Right ventricle myocardium inferior (tissue), 1 donor: Measurements from ENCODE around the gene GNB1L. TPM values are rescaled to one million over a fixed set of nuclear protein-coding genes. Genes with fewer than 3 reads are reported as not detected.
"Not testable (repeated sequence)": the region's sequence is repeated elsewhere in the genome, so short reads cannot be mapped to it uniquely, and the experiment has no call there.

Source experiments
- ATAC-seq: fragments of 200-7000 bp; cut with Tn5 transposase; one replicate; pipeline ENCODE4 v1.9.1; 2020; ENCODE audit warnings: mild to moderate bottlenecking, moderate library complexity
- DNase-seq: peaks from one replicate; pipeline ENCODE4 v3.0.0; 2021; ENCODE audit errors: missing footprints
- intact Hi-C: fragments of 100-400 bp; cut with DNase I; formaldehyde crosslinking; loops from one replicate; pipeline ENCODE4 v1.11.0; 2022
- total RNA-seq: library from RNA; stranded (reverse); fragmentation: NEBNext Ultra II Directional; extraction: Animal tissue kit (Norgen Biotek cat#: 25700); gene quantifications from one replicate; pipeline ENCODE4 v1.2.1, GENCODE V29; 2021
- donor health status: DM: no; HTN: yes; CAD: no; lungs with severe emphysema.

GNB1L gene
- total RNA-seq, 1 donor from 2014 or later = 1.9 TPM

DNA sequence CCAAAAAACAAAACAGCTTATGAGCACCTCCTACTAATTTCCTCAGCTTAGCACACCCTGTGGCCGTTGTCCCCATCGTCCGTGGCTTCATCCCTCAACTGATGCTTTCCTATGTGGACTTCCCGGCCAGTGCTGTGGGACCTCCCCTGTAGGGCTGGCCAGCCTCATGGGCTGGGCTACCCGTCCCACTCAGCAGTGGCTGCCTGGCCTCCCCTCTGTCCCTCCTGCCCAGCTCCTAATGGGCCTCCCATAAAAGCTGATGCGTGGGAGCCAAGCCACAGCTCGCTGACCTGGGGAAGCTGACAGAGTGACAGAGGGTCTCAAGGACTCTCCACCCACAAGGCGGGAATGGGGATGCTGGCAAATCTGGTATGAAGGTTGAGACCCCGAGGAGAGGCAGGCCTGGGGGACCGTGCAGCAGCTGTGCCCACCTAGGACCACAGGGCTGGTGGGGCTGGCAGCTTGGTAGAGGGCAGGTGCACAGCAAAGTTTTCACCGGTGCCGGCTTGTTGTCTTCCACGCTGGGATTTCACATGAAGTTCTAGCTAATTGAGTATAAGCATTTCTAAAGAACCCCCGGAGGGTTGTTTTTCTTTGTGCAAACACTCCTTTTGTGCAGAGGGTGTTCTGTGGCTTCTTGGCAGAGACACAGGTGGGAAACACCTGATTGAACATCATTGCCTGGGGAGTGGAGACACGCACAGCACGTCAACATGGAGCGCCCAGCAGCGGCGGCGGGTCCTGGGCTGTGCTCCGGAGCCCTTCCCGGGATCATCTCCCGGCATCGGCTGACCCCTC, 70.9 kb downstream of the GNB1L start:
- ATAC-seq (no peak), DNase-seq (no peak)
- intact Hi-C loops = no loop called here

DNA sequence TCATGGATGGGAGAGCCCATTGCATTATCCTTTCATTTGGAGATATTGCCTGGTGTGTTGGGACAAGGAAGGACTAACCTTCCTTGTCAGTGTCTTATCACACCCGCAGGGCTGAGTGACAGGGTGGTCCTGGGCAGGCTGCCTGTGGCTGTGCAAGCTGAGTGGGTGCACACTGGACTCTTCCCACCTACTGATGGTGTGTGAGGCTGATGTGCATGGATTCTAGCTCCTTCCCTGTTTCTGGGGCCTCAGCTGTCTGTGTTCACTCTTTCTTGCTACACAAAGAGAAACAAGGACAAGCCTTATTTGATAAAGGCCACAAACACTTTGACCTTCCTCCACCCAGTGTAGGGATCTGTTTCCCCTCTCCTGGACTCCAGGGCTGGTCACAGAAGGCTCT, 72.1 kb downstream of the GNB1L start:
- DNase-seq (peak; percentile 28), ATAC-seq (no peak)
- intact Hi-C loops = no loop called here

DNA sequence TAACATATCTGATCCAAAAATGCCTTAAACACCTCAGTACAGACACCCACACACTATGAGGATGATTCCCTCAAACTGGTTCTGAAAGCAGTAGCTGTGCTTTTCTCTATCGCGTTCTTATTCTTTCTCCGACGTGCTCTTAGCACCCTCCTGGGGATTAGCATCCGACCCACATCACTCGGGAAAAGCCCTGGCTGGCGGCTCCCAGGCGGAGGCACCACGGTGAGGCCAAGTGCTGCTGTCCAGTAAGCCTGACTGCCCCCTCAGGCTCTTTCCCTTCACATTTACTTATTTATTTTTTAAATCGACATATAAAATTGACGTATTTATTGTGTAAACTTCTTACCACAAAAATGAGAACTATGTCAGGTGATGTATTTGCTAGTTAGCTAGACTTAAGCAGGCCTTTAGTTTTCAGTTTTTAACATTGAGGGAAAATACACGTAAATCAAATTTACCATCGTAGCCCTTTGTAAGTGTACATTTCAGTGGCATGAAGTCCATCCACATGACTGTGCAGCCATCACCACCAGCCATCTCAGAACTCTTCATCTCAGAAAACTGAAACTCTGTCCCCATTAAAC, 74.9 kb downstream of the GNB1L start:
- DNase-seq (no peak), ATAC-seq (no peak)
- intact Hi-C loops = no loop called here

DNA sequence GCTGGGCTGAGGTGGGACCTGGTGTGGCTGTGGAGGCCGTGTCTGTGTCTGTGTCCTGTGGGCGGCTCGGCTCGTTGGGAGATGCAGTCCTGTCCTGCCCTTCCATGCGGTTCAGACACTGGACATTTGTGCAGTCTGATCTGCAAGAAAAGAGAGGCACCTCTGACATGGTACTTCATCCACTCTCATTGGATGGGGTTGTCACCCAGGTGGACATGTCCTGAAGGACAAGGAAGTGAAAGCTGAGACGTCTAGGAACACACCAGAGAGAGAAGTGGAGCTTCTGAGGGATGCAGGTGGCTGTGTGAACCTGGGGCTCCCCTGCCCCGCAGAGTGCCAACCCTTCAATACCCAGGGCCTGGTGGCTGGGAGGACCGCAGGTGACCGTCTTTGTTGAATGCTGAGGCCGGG, 75.7 kb downstream of the GNB1L start:
- DNase-seq = peak; percentile 53
- intact Hi-C loops = no loop called here
- no peak for ATAC-seq

DNA sequence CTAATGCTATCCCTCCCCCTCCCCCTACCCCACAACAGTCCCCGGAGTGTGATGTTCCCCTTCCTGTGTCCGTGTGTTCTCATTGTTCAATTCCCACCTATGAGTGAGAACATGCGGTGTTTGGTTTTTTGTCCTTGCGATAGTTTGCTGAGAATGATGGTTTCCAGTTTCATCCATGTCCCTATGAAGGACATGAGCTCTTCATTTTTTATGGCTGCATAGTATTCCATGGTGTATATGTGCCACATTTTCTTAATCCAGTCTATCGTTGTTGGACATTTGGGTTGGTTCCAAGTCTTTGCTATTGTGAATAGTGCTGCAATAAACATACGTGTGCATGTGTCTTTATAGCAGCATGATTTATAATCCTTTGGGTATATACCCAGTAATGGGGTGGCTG, 77.5 kb downstream of the GNB1L start:
- intact Hi-C loops, ATAC-seq, DNase-seq: not testable (repeated sequence)

DNA sequence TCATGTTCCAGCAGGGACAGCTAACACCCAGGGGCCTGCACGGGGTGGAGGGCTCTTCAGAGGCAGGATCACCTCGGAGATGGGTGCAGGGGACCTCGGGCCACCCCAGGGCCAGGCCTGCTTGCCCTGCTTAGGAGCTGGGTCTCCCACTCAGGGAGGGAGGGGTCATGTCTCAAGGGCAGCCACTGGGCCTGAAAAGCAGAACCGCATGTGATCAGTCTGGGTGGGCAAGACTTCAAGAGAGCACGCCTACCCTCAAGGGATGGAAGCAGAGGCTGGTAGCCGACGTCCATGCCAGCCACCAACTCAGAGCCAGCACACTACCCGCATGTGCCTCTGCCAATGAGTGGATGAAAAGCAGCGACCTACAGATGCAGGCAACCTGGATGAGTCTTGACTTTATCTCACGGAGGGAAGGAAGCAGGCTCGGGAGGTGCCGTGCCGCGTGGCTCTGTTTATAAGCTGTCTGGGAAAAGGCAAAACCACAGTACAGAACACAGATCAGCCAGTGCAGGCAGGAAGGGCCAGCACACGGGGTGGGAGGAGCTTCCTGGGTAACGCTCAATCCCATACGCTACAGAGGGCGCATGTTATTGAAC, 78.1 kb downstream of the GNB1L start:
- intact Hi-C loops = no loop called here
- DNase-seq (peak; percentile 50), ATAC-seq (no peak)

DNA sequence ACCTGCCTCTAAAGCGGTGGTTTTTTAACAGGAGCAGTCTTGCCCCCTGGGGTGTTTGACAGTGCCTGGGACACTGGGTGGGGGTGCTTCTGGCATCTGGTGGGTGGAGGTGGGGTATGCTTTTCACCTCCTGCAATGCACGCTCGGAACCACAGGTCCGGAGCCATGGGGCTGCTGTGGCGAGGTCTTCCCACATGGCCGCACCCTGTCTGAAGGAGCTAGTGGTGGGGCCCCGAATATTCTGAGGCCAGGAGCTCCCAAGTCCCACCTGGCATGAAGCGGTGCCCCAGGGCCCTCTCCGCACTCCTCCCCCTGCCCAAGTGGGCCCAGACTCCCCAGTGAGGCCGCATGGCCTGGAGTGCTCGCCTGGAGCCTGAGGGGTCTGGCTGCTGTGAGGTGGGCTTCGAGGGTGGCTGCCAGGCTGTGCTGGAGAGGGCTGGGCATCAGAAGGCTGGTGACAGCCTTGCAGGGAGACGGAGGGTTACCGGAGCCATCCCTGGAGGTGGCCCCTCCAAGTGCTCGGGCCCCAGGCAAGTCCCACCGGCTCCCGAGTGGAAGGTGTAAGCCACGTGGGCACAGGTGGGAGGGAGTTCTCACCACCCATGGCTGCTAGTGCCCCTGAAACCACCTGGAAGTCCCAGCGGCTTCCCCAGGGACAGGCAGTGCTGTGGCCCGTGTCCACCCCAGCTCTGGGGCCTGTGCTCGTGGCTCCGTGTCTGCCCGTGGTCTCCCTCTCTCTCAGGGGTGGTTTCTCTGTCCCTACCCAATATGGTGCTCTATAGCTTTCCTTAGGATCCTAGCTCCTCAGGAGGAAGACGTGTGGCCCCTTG, 79.0 kb downstream of the GNB1L start:
- DNase-seq (peak; percentile 17), ATAC-seq (no peak)
- intact Hi-C loops = no loop called here

DNA sequence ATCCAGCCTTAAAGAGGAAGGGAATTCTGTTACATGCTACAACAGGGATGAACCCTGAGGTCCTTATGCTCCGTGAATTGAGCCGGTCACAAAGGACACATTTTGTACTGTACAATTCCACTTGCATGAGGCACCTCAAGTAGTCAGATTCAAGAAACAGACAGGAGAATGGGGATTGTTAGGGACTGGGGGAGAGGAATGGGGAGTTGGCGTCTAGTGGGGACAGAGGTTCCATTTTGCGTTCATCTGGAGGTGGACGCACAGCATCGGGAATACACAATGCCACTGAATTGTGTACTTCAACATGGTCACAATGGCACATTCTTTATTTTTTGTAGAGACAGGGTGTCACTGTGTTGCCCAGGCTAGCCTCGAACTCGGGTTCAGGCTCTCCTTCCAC, 80.0 kb downstream of the GNB1L start:
- ATAC-seq (no peak), DNase-seq (no peak)
- intact Hi-C loops = no loop called here

DNA sequence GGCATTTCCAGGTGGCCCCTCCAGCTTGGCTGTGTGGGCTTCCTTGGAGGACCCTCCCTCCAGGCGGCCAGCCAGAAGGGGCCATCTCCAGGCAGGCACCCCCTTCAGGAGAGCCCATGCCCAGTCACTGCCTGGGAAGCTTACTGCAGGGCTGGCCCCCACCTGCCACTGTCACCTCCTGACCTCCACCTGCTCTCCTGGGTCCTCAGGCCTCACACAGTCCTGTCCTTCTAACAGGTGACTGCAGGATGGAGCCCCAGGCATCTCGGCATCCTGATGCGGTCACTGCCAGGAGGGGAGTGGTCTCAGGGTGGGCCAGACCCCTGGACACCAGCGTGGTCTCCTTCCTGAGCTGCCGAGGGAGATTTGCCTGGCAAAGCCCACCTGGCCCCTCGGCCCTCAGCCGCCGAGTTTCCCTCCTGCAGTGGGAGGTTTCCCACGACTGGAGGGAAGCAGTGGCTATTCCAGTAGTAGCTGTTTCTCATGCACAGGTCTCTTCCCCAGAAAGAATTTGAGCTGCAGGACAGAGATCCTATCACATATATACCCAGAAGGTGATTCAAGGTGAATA, 81.1 kb downstream of the GNB1L start:
- ATAC-seq = no peak

DNA sequence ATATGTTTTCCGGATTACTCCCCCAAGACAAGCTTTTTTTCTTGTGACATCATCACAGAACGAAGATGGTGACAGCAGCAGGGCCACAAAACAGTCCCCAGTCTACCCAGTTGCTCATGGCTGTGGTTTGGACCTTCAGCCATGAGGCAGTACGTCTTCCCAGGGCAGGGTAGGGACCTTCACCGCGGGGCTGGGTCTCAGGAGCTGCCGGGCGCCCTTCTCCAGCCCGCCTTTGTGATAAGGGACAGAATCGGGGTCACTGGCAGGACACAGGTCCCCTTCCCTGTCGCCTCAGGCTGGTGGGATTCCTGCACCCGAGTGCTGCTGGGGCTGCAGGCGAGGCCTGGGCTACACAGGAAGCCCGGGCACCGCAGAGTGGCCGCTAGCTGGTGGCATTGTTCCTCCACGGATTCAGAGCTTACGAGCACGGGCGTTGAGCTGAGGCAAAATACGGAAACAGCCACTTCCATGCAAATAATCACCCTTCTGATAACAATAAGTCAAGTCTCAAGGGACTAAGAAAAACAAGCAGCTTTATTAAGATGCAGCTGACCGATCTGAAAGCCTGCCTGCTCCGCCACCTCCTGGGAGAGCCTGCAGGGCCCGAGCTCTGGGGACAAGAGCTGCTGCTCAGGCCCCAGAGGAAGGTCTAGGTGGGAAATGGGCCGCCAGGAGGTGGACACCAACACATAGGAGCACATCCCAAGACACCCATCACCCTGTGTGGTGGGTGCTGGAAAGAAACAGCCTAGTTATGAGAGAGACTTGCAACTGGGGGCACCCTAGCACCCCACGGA, 81.8 kb downstream of the GNB1L start:
- DNase-seq (peak; percentile 54), ATAC-seq (no peak)
- intact Hi-C loops = no loop called here

More for the DNA sequence above, 81.1 kb downstream of the GNB1L start:
- peak; percentile 45 for DNase-seq
- intact Hi-C loops = no loop called here

DNA sequence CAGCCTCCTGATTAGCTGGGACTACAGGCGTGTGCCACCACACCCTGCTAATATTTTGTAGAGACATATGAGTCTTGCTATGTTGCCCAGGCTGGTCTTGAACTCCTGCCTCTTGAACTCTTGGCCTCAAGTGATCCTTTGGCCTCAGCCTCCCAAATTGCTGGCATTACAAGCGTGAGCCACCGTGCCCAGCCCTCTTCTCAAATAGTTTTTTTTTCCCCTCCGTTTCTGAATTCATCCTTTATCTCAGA, 82.3 kb downstream of the GNB1L start:
- no peak for ATAC-seq
- intact Hi-C loops = no loop called here
- peak; percentile 22 for DNase-seq

DNA sequence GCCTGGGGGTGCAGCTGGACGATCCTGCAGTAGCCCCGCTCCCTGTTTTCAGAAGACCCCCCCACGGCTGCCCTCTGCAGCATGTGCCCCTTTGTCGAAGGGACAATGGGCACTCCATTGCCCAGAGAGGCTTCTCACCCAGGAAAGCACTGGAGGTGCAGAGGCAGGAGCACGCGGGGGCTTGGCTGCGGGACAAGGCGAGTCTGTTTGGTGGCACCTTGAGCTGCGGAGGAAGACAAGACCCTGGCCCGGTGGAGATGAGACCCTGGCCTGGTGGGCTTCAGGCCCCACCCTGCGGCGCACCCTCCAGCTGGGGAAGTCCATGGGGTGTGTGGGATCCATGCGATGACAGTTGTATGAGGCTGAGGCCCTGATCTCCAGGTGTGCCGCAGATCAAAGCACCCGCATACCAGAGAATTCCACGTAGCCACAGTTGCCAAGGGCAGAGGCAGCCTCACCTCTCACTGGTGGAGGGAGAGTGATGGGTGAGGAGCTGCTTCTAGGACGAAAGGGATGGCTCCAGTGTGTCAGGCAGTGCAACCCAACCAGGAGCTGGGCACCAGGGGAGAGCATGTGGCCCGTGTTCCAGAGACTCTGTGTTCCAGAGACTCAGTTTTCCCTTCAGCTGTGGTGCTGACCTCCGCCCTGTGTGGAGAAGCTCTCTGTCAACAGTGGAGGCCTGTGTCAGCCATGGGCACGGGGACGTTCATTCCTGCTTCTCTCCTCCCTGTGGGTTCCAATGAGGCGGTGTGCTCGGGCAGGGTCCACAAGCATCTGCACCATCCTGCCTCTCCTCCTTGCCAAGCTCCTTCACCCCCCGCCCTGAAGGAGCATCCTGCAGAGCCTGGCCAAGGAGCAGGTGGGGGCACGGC, 84.1 kb downstream of the GNB1L start:
- no peak for ATAC-seq
- peak; percentile 27 for DNase-seq
- intact Hi-C loops = no loop called here

DNA sequence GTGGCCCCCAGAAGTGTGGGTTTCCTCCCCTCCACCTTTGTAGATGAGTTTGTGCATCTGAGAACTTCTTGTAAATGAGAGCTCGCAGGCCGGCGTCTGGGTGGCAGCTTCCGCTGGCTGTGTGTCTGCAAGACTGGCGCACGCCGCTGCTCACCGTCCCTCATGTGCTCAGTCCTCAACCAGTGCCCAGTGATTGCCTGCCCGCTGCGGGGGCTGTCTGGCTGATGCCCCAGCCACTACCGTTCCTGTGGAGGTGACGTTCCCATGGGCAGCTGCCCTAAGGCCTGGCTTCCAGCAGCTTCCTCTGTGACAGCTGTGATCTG, 85.3 kb downstream of the GNB1L start:
- intact Hi-C loops = no loop called here
- no peak for ATAC-seq
- peak; percentile 57 for DNase-seq

DNA sequence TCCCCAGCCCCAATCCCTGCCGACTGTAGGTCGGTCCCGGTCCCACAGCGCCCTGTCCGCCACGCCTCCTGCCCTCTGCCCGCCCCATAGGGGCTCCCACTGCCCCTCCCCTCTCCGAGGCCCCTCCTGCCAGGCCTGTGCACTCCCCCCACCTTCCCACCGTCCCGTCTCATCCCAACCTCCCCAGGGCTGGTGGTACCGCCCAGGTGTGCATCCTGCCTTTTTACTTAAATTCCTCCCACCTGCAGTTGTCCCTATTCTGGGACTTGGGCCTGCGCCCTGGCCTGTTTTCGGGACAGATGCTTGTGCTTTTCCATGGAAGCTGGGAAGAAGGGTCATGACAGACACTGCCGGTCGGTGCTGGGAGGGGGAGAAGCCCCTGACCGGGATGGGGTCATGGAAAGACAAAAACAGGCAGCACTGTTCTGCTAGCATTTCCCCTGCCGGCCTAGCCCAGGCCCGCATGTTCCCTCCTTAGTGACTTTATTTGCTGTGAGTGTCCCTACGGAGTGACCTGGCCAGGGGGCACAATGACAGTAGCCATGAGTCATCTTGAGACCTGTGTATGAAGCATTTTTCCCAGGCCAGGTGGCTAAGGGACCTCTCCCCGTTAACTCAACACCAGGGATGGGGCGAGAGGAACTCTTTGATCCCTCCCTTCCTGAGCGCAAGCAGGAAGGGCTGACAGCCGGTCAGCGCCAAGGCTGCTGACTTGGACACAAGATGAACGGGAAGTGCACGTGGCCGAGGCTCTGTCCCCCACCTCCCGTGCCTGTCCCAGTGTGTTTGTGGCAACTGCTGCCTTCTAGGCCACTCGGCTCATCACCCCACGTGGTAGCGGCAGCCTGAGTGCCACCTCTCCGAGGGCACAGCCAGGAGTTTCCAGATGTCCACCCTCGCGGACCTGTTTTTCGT, 87.0 kb downstream of the GNB1L start:
- DNase-seq (peak; percentile 79), ATAC-seq (peak; percentile 44)
- intact Hi-C loops = no loop called here

DNA sequence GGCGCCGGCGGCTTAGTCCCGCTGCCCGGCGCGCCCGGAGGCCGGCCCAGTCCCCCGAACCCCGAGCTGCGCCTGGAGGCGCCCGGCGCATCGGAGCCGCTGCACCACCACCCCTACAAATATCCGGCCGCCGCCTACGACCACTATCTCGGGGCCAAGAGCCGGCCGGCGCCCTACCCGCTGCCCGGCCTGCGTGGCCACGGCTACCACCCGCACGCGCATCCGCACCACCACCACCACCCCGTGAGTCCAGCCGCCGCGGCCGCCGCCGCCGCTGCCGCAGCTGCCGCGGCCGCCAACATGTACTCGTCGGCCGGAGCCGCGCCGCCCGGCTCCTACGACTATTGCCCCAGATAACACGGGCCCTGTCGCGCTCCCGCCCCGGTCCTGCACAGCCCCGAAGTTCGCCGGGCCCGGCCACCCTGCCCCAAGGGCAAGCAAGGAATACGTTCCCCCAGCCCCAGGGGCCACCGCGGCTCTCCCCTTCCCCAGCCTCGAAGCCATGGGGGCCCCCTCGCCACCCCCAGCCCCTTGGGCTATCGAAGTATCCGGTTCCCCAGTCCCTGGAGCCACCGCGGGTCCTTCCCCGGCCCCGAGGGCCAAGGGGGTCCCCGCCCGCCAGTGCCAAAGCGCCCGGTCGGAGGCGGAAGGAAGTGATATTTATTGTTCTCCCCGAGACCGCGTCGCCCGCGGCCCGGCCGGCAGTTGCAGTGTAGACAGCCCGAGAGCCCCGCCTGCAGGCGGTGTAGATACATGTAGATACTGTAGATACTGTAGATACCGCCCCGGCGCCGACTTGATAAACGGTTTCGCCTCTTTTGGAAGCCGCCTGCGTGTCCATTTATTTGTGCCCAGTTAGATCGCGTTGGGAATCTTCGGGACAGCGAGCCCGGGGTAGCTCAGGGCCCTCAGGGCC, 87.9 kb downstream of the GNB1L start:
- DNase-seq (peak; percentile 89), ATAC-seq (peak; percentile 53)
- intact Hi-C loops = no loop called here

DNA sequence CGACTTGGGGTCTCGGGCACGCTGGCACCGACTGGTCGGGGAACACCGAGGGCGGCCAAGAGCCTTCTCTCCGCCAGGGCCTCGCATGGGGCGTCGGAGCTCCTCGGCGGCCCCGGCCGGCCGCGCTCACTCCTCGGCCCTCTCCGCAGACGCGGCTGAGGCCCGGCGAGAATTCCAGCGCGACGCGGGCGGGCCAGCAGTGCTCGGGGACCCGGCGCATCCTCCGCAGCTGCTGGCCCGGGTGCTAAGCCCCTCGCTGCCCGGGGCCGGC, 88.5 kb downstream of the GNB1L start:
- intact Hi-C loops = no loop called here
- DNase-seq = no peak

More for the DNA sequence above, 88.5 kb downstream of the GNB1L start:
- ATAC-seq = no peak
